PC-9 (cell line): ENCODE data around the gene ZGLP1. TPM values are rescaled to one million over a fixed set of nuclear protein-coding genes. Genes with fewer than 3 reads are reported as not detected.

ENCODE experiments used
- BruUV-seq: library from RNA; stranded (reverse); fragments of 400-500 nt; replicated peaks from 2 replicates; lab custom pipeline; 2021; lab: Mats Ljungman, UMichigan
- CTCF ChIA-PET: fragments of 300-600 bp; sonication (Branson Sonifier 250); formaldehyde crosslinking; loops from one replicate; lab custom pipeline; 2022; ENCODE audit warnings: antibody characterized with exemption; lab: Charles Lee
- POLR2A ChIA-PET: fragments of 300-600 bp; sonication (Branson Sonifier 250); formaldehyde crosslinking; loops from one replicate; lab custom pipeline; 2022; ENCODE audit warnings: antibody characterized with exemption; ENCODE audit not compliant: unreplicated experiment; lab: Charles Lee
- DNase-seq, 2 experiments: peaks; one replicate each; pipeline versions ENCODE4 v3.0.0 to v3.0.0-alpha.2; 2015 to 2022; ENCODE audit warnings: mixed read lengths in 1 of 2
- H2AFZ ChIP-seq: fragments of 200-600 bp; sonication (generic); 2 replicates; pipeline ENCODE4 v1.8.1; 2017; ENCODE audit warnings: antibody characterized with exemption
- H3F3A ChIP-seq: fragments of 200-600 bp; sonication (generic); 2 replicates; pipeline ENCODE4 v1.8.1; 2017; ENCODE audit warnings: antibody characterized with exemption, mild to moderate bottlenecking, low read depth; ENCODE audit not compliant: insufficient read depth
- H3K27ac ChIP-seq: fragments of 200-600 bp; sonication (generic); 2 replicates; pipeline ENCODE4 v1.6.1; 2016; ENCODE audit warnings: mixed run types
- H3K27me3 ChIP-seq: fragments of 200-600 bp; sonication (generic); 2 replicates; pipeline ENCODE4 v1.6.1; 2016; ENCODE audit warnings: low read depth, mixed run types; ENCODE audit not compliant: insufficient read depth
- H3K36me3 ChIP-seq: fragments of 200-600 bp; sonication (generic); 2 replicates; pipeline ENCODE4 v1.6.1; 2016; ENCODE audit warnings: low read depth, mixed run types
- H3K4me1 ChIP-seq: fragments of 200-600 bp; sonication (generic); replicated peaks from 2 replicates; pipeline ENCODE4 v1.6.1; 2016; ENCODE audit warnings: mixed run types; ENCODE audit not compliant: insufficient read depth
- H3K4me2 ChIP-seq: fragments of 200-600 bp; sonication (generic); 2 replicates; pipeline ENCODE4 v1.6.1; 2017; ENCODE audit warnings: mixed run types
- H3K4me3 ChIP-seq: fragments of 200-600 bp; sonication (generic); 2 replicates; pipeline ENCODE4 v1.6.1; 2016; ENCODE audit warnings: mixed run types
- H3K79me2 ChIP-seq: fragments of 200-600 bp; sonication (generic); 2 replicates; pipeline ENCODE4 v1.6.1; 2017; ENCODE audit warnings: low read depth, mixed run types
- H3K9me2 ChIP-seq: fragments of 200-600 bp; sonication (generic); 2 replicates; pipeline ENCODE4 v1.8.1; 2017; ENCODE audit warnings: mild to moderate bottlenecking; ENCODE audit not compliant: insufficient read depth
- H3K9me3 ChIP-seq: fragments of 200-600 bp; sonication (generic); 2 replicates; pipeline ENCODE4 v1.8.1; 2016; ENCODE audit warnings: low read depth; ENCODE audit not compliant: insufficient read depth
- H4K20me1 ChIP-seq: fragments of 200-600 bp; sonication (generic); 2 replicates; pipeline ENCODE4 v1.8.1; 2017; ENCODE audit not compliant: insufficient read depth
- CTCF ChIP-seq: fragments of 200-600 bp; sonication (generic); conservative IDR thresholded peaks from 2 replicates; pipeline ENCODE4 v1.6.1; 2017; ENCODE audit warnings: mixed run types, antibody characterized with exemption, mild to moderate bottlenecking, moderate library complexity
- EZH2 ChIP-seq: fragments of 200-600 bp; sonication (generic); IDR thresholded peaks from 2 replicates; pipeline ENCODE4 v1.8.0; 2017; ENCODE audit warnings: antibody characterized with exemption, low read depth
- intact Hi-C: fragments of 100-400 bp; cut with micrococcal nuclease; formaldehyde crosslinking; loops from one replicate; pipeline ENCODE4 v1.10.0; 2022; ENCODE audit not compliant: unreplicated experiment
- total RNA-seq: library from RNA; stranded (reverse); gene quantifications from 2 replicates; pipeline ENCODE4 v1.2.3, GENCODE V29; 2021

The ZGLP1 gene
- total RNA-seq, 1 experiment from 2014 or later: 7.5 TPM

- no peak for TF ChIP-seq EZH2
- no peak for TF ChIP-seq CTCF
- ChIA-PET CTCF (no interaction called here), POLR2A (no interaction called here)
- no peaks in the 10 kb centered on the region for H3K9me3 ChIP-seq
- no peak for DNase-seq
- H2AFZ ChIP-seq: no peak overlapping the region
- no TSS peak for BruUV-seq
- no peaks in the 10 kb centered on the region for H4K20me1 ChIP-seq
- H3K4me2 ChIP-seq: no peak overlapping the region
- no peaks in the 10 kb centered on the region for H3K36me3 ChIP-seq
- H3F3A ChIP-seq: peaks cover 7% of the 10 kb centered on the region; the same call in 1 of the 2 replicates
- H3K9me2 ChIP-seq: no peaks in the 10 kb centered on the region
- H3K79me2 ChIP-seq: no peaks in the 10 kb centered on the region
- H3K27me3 ChIP-seq: no peaks in the 10 kb centered on the region
- H3K4me3 ChIP-seq: no peak overlapping the region
- peaks cover 17% of the 10 kb centered on the region for H3K4me1 ChIP-seq
- H3K27ac ChIP-seq: no peak overlapping the region
- intact Hi-C loops: no loop called here
Observed at GRCh38 chr19:10294368-10294697, 15.3 kb downstream of the ZGLP1 start.

- Histone ChIP-seq H3F3A (peaks cover 7% of the 10 kb centered on the region; the same call in 1 of the 2 replicates), H3K36me3 (no peaks in the 10 kb centered on the region), H3K79me2 (no peaks in the 10 kb centered on the region), H3K4me3 (no peak overlapping the region), H3K4me1 (peaks cover 17% of the 10 kb centered on the region), H3K27ac (no peak overlapping the region), H3K4me2 (no peak overlapping the region), H2AFZ (no peak overlapping the region), H3K27me3 (no peaks in the 10 kb centered on the region), H3K9me2 (no peaks in the 10 kb centered on the region), H4K20me1 (no peaks in the 10 kb centered on the region), H3K9me3 (no peaks in the 10 kb centered on the region)
- ChIA-PET CTCF (no interaction called here), POLR2A (no interaction called here)
- no peak for DNase-seq
- intact Hi-C loops: no loop called here
- no TSS peak for BruUV-seq
- TF ChIP-seq EZH2 (no peak), CTCF (no peak)
Observed at GRCh38 chr19:10293637-10294367, 15.8 kb downstream of the ZGLP1 start.

GRCh38 chr19:10292789-10293636 lies 16.6 kb downstream of the ZGLP1 start:
- Histone ChIP-seq H3K4me1 (peaks cover 17% of the 10 kb centered on the region), H4K20me1 (no peaks in the 10 kb centered on the region), H3K36me3 (no peaks in the 10 kb centered on the region), H3K9me2 (no peaks in the 10 kb centered on the region), H3K27me3 (no peaks in the 10 kb centered on the region), H3K9me3 (no peaks in the 10 kb centered on the region), H3K79me2 (no peaks in the 10 kb centered on the region), H3K4me2 (no peak overlapping the region), H3F3A (peaks cover 7% of the 10 kb centered on the region; the same call in 1 of the 2 replicates), H3K4me3 (no peak overlapping the region), H3K27ac (no peak overlapping the region), H2AFZ (no peak overlapping the region)
- ChIA-PET POLR2A (no interaction called here), CTCF (no interaction called here)
- DNase-seq: no peak
- intact Hi-C loops: no loop called here
- no peak for TF ChIP-seq CTCF
- TF ChIP-seq EZH2: no peak
- BruUV-seq: no TSS peak
